Testis (tissue), 2 donors: Measurements from ENCODE around the gene NDUFV2.

Experiments
- CTCF ChIP-seq, 3 experiments: fragments of 450-650 bp in 2 of 3; fragments of 200-600 bp in 1 of 3; sonication (generic) in 1 of 3; IDR thresholded peaks; one replicate each; pipeline ENCODE4 v1.5.1; 2016 to 2019; ENCODE audit warnings: antibody characterized with exemption in 3 of 3, mild to moderate bottlenecking in 2 of 3, moderate library complexity in 1 of 3
- POLR2A ChIP-seq: fragments of 450-650 bp; IDR thresholded peaks from one replicate; pipeline ENCODE4 v1.6.1; 2017; ENCODE audit warnings: antibody characterized with exemption, mild to moderate bottlenecking, moderate library complexity

GRCh38 chr18:9081940-9082339 is 20.6 kb upstream of the NDUFV2 start:
- no peak for TF ChIP-seq CTCF (IDR thresholded peaks at IDR 0.05)
- no peak for TF ChIP-seq POLR2A
